GM19328 (cell line): ENCODE results near the gene DDI1.
A peak's percentile ranks its signal among the peaks of the same experiment; 100 is the strongest.

ENCODE experiments used
- ATAC-seq: cut with Tn5 transposase; IDR thresholded peaks from one replicate; pipeline ENCODE4 v1.9.1; 2021; ENCODE audit warnings: mild to moderate bottlenecking, moderate library complexity; ENCODE audit not compliant: unreplicated experiment

Gene DDI1

DNA sequence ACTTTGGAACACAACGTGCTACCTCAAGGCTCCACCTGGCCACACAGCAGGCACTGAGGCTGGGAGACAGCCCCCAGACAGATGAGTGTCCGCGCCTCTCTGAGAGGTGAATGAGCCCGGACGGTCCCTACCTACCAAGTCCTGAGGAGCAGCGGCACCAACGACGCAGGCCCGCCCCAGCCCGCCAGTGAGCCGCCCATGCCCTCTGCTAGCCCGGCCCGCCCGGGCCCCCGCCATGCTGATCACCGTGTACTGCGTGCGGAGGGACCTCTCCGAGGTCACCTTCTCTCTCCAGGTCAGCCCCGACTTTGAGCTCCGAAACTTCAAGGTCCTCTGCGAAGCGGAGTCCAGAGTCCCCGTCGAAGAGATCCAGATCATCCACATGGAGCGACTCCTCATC, at the start of gene DDI1:
DDI1 (plus strand) TSS at position 53 of the 400 bp plus-strand sequence; CDS start at position 236, 183 bp downstream.
- ATAC-seq: no peak

DNA sequence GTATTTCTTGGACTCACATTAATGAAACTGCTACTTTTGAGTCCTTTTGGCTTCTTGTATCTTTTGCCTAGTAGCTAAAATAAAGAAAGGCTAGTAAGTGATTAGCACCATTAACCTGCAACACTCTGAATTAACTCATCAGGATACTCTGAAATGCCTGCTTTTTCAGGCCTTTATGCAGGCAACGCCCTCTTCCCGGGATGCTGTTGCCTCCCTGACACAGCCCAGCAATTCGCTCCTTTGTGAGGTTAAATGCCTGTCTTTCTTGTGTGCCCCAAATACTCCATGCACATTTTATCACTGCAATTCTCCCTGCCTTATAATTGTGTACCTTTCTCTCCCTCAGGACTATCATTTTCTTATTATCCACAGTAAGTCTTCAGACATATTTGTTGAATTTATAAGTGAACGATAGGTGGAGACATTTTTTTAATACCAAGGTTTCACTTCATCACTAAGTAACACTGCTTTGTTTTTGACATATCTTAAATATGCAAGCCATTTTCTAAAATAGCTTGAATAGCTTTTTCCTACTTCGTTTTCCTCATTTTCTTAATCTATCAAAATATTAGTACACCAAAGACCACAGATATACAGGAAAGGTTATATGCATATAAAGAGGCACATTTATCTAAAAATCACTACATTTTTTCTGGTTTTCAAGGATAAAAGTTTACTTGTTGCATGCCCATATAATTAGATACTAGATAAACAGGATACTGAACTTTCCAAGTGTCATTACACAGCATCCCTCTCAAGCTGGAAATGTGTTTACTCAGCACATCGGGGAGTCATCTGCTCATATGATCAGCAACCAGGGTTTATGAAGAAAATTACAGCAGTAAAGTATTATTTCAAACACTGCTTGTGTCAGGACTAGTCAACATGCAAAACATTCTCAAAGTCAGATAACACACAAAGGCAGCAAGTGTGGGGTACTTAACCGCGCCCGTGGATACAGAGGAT, 48.5 kb upstream of the DDI1 start:
- no peak for ATAC-seq

- ATAC-seq: no peak
Measured at GRCh38 chr11:103988595-103988969, 47.9 kb upstream of the DDI1 start.

GRCh38 chr11:103993507-103993906, 42.9 kb upstream of the DDI1 start:
- ATAC-seq: no peak

- ATAC-seq: no peak
Measured at GRCh38 chr11:103994094-103994493, 42.3 kb upstream of the DDI1 start.

- ATAC-seq: no peak
Measured at GRCh38 chr11:103994518-103994917, 41.9 kb upstream of the DDI1 start.

GRCh38 chr11:103995896-103996295, 40.5 kb upstream of the DDI1 start:
- ATAC-seq: no peak

- peak; percentile 49 for ATAC-seq
Measured at GRCh38 chr11:103997082-103997481, 39.4 kb upstream of the DDI1 start.

DNA sequence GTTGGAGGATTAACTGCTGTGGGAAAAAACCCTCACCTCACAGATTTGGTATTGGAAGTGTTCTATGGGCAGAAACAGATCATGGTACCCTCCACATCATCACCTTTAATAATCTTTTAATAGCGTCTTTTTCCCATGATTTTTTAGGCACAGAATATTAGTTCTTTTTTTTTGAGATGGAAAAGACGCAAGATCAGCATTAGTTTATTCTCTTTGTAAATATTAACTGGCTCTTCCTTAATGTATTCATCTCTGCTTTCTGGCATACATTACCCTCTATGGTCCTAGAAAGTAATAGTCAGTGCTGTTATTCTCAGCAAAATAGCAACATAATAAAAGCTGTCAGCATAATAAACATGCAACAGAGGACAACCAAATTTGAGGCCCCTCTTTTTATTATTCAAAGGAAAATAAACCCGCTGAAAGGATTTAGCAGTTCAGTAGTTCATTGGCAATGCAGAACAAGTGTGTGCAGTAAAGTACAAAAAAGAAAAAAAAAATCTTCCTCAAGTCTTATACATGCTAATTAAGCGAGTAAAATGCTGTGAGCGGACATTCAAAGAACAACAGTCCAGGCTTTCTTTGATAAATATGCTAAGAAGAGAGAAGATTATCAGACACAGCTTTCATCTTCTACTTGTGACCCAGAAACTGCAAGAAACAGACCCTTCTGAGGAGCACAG, 37.5 kb upstream of the DDI1 start:
- ATAC-seq: no peak

- no peak for ATAC-seq
Measured at GRCh38 chr11:104000798-104001197, 35.6 kb upstream of the DDI1 start.

GRCh38 chr11:104001561-104002056, 34.8 kb upstream of the DDI1 start:
- ATAC-seq: no peak

GRCh38 chr11:104003491-104003890, 32.9 kb upstream of the DDI1 start:
- ATAC-seq: no peak

GRCh38 chr11:104005234-104005855, 31.1 kb upstream of the DDI1 start:
- ATAC-seq: no peak

DNA sequence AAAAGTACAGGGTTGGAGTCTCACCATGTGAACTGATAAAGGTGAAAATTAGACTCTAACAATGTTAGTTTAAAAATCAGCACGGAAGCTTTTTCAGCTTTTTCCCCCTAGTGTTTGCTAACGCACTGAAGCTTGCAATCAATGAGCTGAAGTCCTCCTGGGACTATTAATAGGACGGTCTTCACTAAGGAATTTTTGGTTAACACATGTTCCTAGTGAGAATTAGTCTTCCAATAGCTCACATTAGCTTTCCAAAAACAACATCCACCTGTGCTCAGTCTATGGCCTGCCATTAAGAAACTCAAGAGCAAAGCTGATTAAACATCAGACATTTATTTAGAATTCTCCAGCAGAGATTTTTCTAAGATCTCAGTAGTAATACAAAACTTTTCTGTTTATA, 26.7 kb upstream of the DDI1 start:
- ATAC-seq: no peak

DNA sequence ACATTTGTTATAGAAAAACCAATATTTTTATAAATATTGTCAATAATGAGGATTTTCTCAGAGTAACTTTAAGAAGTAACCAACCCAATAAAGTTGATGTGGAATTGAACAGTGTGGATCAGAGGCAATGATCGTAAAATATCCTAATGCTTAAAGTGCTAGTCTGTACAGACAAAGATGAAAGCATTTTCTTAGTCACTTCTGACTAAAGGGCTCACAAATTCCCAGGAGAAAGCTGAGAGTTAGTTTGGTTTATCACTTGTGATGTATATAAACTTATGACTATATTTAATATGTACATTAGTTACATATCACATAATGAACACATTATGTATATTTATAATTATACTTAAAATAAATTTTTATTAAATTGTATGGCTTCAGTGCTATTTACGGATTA, 25.4 kb upstream of the DDI1 start:
- ATAC-seq: no peak

DNA sequence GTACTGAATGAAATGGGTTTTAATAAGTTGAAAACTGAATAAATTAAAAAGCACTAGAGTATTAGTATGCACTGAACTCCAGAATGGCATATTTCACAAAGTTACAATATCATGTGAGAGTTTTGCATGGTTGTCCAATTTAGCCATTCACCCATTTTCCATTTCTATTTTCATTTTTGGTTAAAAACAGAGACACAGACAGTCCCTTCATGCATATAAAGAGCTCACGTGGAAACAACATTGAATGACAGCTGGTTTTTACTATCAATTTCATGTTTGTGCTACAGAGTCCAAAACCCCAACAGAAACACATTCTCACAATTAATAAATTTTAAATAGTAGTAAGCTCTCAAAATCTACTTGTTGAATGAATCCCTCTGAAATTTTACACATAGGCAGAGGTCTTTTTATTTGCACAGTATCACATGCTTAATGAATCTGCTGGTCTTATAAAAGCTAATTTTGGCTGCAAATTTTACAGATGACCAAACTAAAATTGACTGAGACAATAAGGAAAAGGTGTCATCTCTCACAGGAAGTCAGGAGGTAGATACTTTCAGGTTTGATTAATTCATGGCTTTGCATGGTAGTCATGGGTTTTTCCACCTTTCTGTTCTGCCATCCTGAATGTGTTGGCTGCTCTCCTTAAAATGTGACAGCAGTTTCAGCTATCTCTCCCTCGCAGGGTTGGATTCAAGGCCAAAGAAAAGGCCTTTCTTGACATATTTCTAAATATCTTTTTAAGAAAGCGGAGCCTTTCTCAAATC, 20.6 kb upstream of the DDI1 start:
- ATAC-seq: peak; percentile 91

GRCh38 chr11:104024572-104024971, 11.9 kb upstream of the DDI1 start:
- ATAC-seq: no peak

- no peak for ATAC-seq
Measured at GRCh38 chr11:104028476-104029263, 7.8 kb upstream of the DDI1 start.

DNA sequence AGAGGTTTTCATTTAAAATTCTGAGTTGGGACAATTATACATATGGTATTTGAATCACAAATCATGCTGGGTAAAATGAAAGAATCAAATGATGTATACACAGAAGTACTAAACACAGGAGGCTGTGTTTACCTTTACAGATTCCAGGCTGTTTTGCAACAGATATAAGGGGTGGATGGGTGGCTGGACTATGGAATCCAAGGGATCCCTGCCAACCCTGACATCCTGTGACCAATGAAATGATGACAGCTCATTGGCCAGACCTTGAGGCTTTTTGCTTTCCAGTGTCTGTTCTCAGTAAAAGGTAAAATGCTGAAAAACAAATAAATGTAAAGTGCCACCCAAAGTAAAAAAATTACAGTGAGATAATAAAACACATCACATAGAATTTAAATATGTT, 3.3 kb upstream of the DDI1 start:
- no peak for ATAC-seq

DNA sequence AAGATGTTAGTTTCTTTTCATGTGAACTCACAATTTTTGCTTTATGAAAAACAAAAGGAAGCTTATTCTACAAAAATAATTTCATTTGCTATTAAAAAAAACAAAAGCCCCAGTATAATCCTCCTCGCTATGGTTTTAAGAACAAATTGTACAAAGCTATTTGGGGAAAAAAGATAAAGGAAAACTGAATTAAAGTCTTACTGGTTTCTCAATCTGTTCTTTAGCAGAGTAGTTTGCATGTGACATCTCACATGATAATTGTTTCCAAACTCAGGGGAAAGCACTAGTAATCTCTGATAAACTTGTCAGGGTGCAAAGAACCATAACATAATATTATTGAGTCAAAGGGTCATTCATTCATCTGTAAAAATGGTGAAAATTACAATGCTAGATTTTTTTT, 2.9 kb upstream of the DDI1 start:
- no peak for ATAC-seq
